ENCODE measurements around the gene PCDH12.

The PCDH12 gene

DNA sequence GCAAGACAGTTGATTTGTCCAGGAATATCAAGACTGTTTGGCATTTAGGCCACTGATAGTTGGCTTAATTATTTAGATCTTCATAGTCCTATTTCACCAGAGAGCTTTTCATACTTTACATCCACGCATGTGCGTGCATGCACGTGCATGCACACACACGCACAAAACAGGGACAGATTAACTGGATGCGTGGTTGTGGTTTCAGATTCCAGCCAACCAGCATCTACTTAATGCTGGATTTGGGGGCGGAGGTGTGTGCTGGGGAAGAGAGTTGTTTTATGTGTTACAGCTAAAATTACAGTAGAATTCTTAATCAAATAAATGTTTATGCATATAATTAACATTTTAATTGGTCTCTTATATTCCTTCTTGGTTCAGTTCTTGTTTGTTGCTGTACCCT lies 18.2 kb upstream of the PCDH12 start:
- no peak for ATAC-seq
- H3K27me3 Mint-ChIP-seq, result no peaks in the 10 kb centered on the region
- no peak overlapping the region for H3K27ac Mint-ChIP-seq
- H3K4me1 Mint-ChIP-seq, result no peaks in the 10 kb centered on the region
- H3K36me3 Mint-ChIP-seq, result peaks cover 56% of the 10 kb centered on the region
- H3K4me3 Mint-ChIP-seq, result no peak overlapping the region
- H3K9me3 Mint-ChIP-seq, result no peaks in the 10 kb centered on the region

DNA sequence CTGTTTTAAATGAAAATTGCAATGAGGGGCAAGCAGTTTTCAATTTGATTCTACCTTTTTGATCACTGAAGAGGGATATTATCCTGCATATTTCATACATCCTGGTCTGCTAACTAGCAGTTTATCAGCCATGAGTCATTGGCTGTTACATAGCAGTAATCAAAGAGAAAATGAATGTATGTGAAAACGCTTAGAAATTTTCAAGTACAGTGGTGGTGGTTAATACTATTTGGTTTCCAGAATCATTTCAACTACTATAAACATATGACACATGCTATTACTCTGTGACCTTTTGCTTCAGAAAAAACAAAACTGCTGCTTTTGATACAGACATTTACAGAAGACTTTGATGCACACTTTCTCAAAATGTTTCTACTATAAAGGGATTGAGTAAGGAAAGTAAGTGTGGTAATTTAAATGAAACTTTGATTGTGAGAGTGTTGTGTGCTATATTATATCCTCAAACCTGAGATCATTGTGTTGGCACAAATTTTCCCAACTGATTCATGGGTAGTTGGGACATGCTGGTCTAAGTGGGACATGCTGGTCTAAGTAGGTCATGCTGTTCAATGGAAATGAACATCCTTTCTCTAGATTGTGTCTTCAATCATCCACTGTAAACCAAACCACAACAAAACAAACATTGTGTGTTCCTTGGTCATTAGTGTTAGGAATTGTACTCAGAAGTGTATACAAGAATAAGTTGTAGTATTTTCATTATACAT lies 16.0 kb upstream of the PCDH12 start:
- Mint-ChIP-seq H3K36me3 (peaks cover 45% of the 10 kb centered on the region), H3K27ac (no peak overlapping the region), H3K4me3 (no peak overlapping the region), H3K27me3 (no peaks in the 10 kb centered on the region), H3K4me1 (peaks cover 16% of the 10 kb centered on the region), H3K9me3 (no peaks in the 10 kb centered on the region)
- no peak for ATAC-seq

DNA sequence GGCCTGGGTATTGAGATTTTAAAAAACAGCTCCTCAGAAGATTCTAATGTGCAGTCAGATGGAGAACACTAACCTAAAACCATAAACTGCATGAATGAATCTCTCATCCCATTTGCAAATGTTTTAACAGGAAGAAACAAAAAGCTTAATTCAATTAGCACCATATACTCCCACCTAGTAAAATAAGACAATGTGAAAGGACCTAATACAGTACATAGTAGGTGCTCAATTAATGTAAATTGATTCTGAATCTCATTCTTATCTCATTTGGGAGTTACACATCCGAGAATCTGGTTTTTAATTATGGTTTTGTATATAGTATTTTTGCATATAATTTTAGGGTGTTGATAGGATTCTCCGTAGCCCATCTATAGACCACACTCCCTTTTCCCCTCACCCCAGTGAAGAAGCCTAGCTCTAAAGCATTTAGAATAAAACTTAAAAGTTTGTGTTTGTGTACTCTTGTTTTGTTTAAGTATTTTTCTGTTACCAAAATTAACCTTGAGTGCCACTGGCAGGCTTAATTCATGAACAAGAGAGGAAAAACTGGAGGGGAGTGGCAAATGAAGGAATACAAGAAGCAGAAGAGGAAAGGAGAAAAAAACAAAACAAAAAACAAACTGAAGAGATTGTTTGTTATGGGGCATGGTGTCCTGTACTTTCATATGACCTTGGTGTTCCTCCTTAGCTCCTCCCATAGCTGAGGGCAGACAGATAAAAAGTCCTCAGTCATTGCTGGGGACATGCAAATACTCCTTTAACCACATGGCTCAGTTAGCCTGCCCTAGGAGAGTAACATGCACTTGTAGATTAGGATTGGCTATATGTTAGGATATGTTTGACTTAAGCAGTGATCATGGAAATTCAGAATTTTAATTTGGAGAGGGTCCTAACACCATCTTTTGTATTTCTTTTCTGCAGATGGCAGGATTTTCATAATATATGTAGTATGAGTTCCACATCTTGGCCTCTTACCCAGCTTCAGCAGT lies 12.1 kb upstream of the PCDH12 start:
- Mint-ChIP-seq H3K27ac (peak overlapping the region; percentile 92), H3K4me1 (peaks cover 40% of the 10 kb centered on the region), H3K27me3 (no peaks in the 10 kb centered on the region), H3K9me3 (no peaks in the 10 kb centered on the region), H3K4me3 (peak overlapping the region; percentile 86), H3K36me3 (peaks cover 26% of the 10 kb centered on the region)
- ATAC-seq, result peak; percentile 52

DNA sequence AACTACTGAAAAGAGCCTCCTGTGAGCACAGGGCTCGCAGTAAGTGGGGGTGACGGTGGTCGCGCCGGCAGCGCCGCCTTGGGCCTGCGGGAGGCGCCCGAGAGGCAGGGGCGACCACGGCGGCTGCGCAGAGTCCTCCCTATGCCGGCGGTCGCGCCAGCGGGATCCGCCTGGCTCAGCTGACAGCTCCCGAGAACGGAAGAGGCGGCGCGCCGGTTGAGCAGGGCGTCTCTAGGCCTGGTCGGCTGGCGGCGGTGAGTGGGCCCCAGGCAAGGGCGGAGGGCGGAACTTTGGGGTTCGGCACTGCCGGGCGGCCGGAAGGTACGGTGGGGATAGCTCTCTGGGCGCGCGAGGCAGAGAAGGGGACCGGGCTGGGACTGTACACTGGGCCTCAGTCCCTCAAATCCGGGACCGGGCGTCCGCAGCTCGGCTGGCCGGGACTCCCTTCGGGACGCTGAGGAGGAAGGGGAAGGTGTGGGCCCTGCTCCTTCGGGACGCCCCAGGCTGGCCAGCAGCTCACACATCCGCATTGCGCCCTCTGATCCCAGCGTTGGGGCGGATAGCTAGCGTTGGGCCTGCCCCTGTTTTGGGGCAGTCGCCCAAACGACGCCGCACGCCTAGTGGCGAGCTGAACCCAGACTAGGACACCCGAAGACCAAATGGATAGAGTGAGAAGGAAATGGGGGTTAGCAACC lies 11.1 kb upstream of the PCDH12 start, which contains the start of gene RNF14:
TSS of gene RNF14 (plus strand) at position 192 of the 695 bp plus-strand sequence. CDS start 4,484 bp downstream, outside the sequence.
- H3K27me3 Mint-ChIP-seq, result no peaks in the 10 kb centered on the region
- ATAC-seq, result peak; percentile 98
- peaks cover 16% of the 10 kb centered on the region for H3K36me3 Mint-ChIP-seq
- peaks cover 40% of the 10 kb centered on the region for H3K4me1 Mint-ChIP-seq
- H3K4me3 Mint-ChIP-seq, result peak within 1 kb of the TSS; percentile 86
- H3K9me3 Mint-ChIP-seq, result no peaks in the 10 kb centered on the region
- peak within 1 kb of the TSS; percentile 92 for H3K27ac Mint-ChIP-seq

DNA sequence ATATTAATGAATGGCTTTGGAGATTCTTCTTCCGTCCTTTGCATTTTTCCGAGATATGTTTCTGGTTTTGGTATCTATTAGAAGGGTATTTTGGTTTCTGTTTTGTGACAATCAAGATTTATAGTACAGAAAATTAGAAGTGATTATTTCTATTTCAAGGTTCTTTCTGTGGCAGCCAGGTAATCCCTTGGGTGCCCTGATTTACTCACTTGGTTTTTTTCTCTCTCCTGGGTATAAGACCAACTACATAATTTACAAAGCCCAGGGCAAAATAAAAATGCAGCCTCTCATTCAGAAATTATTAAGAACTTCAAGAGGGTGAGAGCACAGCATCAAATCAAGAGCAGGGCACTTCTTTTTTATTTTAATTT lies 8.9 kb upstream of the PCDH12 start:
- Mint-ChIP-seq H3K27me3 (no peaks in the 10 kb centered on the region), H3K36me3 (peaks cover 6% of the 10 kb centered on the region), H3K4me1 (peaks cover 40% of the 10 kb centered on the region), H3K4me3 (peak overlapping the region; percentile 19), H3K9me3 (no peaks in the 10 kb centered on the region), H3K27ac (peak overlapping the region; percentile 92)
- ATAC-seq, result no peak

DNA sequence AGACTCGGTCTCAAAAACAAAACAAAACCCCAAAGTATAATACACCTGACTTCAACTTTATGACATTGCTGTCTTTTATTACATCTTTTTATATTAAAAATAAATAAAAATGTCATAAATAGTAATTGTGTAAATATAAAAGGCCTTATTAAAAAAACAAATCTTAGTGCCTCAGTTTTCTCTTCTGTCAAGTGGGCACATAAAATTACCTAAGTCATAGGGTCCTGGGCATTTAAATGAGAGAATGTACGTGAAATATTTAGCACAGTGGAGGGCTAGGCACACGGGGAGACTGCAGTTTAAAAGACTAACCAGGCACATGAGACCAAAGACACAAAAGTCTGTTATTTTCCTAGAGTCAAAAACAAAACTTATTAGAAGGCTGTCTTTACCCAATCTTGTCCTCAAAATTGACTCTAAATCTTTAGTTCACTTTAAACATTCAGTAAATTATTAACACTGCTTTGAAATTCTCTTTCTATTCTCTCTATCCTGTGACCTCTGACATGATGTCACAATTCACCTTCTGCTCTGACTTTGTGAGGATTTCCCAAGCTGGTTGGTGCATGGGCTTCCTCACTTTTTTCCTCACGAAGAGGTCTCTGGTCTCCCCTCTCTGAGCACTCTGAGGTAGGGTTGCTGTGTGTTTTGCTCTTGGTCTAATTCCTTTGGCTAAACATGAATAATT lies 8.4 kb upstream of the PCDH12 start:
- peaks cover 40% of the 10 kb centered on the region for H3K4me1 Mint-ChIP-seq
- no peaks in the 10 kb centered on the region for H3K27me3 Mint-ChIP-seq
- H3K9me3 Mint-ChIP-seq, result no peaks in the 10 kb centered on the region
- peak overlapping the region; percentile 92 for H3K27ac Mint-ChIP-seq
- ATAC-seq, result no peak
- peaks cover 2% of the 10 kb centered on the region for H3K36me3 Mint-ChIP-seq
- H3K4me3 Mint-ChIP-seq, result peak overlapping the region; percentile 19

DNA sequence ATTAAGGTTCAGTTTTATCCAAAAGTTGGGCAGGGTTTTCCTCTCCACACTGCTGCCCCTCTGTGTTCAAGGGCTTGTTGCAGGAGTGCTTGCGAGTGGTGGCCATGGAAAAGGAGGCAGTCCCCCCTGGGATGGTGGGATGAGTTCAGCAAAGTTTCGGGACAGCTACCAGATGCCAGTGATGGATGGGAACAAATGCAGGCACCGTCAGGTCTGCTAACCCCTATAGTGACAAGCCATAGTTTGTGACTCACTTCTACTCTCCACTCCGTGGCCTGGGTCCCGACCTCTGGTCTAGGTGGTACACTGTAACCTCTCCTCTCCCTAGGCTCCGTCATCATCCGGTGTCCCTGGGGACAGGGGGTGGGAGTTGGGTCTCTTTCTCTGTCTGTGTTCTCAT lies 7.1 kb upstream of the PCDH12 start:
- Mint-ChIP-seq H3K27me3 (no peaks in the 10 kb centered on the region), H3K9me3 (no peaks in the 10 kb centered on the region), H3K27ac (no peak overlapping the region), H3K36me3 (no peaks in the 10 kb centered on the region), H3K4me1 (peaks cover 46% of the 10 kb centered on the region), H3K4me3 (no peak overlapping the region)
- no peak for ATAC-seq

DNA sequence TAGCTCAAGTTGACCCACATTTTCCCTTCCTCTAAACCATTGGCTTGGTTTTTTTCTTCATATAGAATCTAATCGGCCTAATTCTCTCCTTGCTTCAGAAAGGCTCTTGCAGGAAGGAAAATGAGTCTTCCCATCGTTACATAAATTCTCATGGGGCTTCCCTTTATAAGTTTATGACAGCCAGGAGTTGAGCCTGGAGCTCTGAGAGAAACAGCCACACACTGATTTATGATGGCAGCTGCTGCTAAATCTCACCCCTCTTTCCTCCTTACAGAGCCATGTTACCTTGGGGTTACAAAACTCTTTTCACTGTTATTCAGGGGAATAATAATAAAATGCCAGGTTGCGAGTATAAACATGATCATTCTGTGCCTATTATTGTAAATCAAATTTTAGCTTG lies 5.7 kb upstream of the PCDH12 start:
- Mint-ChIP-seq H3K36me3 (no peaks in the 10 kb centered on the region), H3K4me3 (no peak overlapping the region), H3K4me1 (peaks cover 40% of the 10 kb centered on the region), H3K9me3 (no peaks in the 10 kb centered on the region), H3K27me3 (peaks cover 9% of the 10 kb centered on the region), H3K27ac (no peak overlapping the region)
- no peak for ATAC-seq

DNA sequence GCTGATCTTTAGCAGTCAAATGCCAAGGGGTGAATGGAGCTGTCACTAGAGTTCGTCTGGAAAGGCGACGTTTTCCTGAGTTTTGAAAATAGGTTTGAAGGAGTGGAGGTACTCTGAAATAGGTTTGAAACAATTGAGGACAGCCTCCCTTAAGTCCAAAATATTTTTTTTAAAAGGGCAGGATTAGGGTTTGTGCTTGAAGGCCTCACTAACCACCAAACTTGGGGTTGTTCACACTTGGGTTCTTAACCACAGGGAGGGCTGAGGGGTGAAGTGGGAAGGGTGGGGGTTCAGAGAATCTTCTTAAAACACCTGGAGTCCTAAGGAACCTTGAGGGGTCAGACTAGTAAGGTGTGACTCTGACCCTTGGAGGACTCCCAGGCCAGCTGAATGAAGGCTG lies 3.5 kb upstream of the PCDH12 start:
- no peaks in the 10 kb centered on the region for H3K9me3 Mint-ChIP-seq
- no peak overlapping the region for H3K4me3 Mint-ChIP-seq
- no peak overlapping the region for H3K27ac Mint-ChIP-seq
- H3K36me3 Mint-ChIP-seq, result no peaks in the 10 kb centered on the region
- ATAC-seq, result no peak
- peaks cover 30% of the 10 kb centered on the region for H3K4me1 Mint-ChIP-seq
- H3K27me3 Mint-ChIP-seq, result peaks cover 9% of the 10 kb centered on the region

DNA sequence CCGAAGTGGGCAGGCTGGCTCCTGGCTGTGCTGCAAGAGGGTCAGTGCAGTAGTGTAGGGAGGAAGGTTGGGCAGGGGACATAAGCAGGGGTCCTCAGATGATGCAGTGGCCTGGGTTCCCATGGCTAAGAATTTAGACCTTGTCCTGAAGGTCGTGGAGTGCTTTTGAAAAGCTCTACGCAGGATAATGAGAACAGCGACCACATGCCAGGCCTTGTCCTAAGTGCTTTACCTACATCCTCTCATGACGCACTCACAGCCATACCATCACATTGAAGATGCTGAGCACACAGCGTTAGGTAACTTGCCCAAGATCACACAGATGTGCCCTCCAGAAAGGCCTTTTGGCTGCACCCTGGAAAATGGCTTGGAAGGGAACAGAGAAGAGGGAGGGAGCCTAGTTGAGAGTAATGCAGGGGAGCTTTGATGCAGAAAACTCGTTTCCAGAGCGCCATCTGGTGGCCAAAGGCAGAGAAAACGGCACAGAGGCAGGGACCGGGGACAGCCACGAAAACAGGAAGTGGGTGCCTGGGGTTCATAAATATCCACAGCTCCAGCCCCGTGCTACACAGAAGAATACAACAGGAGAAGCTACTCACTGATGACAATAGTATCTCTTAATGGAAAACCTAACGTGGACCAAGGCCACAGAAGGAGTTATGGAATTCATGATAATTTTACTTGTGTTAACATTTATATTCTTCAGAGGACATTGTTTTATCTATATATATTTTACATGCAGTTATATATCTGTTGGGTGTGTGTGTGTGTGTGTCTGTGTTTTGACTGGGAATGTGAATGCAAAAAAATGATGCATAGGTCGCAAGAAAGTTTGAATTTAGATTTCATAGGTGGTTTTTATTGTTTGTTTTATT lies 2.7 kb upstream of the PCDH12 start:
- H3K27me3 Mint-ChIP-seq, result peaks cover 9% of the 10 kb centered on the region
- peaks cover 29% of the 10 kb centered on the region for H3K4me1 Mint-ChIP-seq
- H3K9me3 Mint-ChIP-seq, result no peaks in the 10 kb centered on the region
- no peak overlapping the region for H3K4me3 Mint-ChIP-seq
- H3K36me3 Mint-ChIP-seq, result no peaks in the 10 kb centered on the region
- H3K27ac Mint-ChIP-seq, result peak overlapping the region; percentile 16
- peak; percentile 95 for ATAC-seq

DNA sequence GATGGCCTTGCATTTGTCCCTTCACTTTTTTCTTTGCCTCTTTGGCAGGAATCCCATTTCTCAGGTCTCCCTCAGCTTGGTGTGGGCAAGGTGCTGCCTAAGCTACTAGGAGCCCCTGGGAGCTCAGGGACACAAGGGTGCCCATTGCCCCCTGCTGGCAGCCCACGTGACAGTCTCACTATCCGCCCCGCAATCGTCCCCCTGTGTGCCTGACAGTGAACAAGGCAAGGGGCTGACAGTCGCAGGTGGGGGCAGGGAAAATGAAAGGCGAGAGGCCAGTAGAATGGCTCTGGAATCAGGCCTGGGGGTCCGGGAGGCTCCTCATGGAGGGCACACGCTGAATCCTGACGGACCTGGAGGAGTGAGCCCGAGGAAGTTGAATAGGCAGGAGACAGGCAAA lies 2.0 kb upstream of the PCDH12 start:
- Mint-ChIP-seq H3K4me1 (peaks cover 29% of the 10 kb centered on the region), H3K4me3 (no peak overlapping the region), H3K9me3 (no peaks in the 10 kb centered on the region), H3K27me3 (peaks cover 9% of the 10 kb centered on the region), H3K27ac (no peak overlapping the region), H3K36me3 (no peaks in the 10 kb centered on the region)
- no peak for ATAC-seq

DNA sequence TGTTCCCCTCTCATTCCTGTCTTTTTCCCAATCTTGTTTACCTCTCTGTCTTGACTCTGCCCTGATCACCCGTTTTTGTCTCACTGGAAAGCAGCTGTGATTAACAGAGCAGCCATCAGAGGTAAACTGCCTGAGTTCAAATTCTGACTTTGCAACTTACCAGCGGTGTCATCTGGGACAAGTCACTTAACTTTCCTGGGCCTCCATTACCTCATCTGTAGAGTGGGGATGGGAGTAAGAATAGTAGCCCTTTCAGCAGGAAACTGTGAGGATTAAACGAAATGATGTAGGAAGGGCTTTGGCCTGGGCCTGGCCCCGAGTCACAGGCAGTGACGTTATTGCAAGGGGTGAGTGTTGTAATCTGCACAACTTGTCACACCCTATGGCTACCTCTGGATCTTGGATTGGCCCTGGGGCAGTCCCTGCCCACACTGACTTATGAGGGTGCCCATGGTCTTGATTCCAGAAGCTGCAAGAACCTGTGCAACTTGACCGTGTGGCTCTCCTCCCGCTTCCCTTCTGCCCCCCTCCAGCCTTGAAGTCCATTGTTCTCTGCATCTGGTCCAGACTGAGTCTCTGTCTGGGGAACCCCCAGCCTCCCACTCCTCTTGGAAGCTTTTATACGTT lies 657 bp upstream of the PCDH12 start:
- Mint-ChIP-seq H3K27ac (no peak overlapping the region), H3K27me3 (peaks cover 9% of the 10 kb centered on the region), H3K4me1 (peaks cover 29% of the 10 kb centered on the region), H3K36me3 (no peaks in the 10 kb centered on the region), H3K4me3 (no peak overlapping the region), H3K9me3 (no peaks in the 10 kb centered on the region)
- ATAC-seq, result no peak

DNA sequence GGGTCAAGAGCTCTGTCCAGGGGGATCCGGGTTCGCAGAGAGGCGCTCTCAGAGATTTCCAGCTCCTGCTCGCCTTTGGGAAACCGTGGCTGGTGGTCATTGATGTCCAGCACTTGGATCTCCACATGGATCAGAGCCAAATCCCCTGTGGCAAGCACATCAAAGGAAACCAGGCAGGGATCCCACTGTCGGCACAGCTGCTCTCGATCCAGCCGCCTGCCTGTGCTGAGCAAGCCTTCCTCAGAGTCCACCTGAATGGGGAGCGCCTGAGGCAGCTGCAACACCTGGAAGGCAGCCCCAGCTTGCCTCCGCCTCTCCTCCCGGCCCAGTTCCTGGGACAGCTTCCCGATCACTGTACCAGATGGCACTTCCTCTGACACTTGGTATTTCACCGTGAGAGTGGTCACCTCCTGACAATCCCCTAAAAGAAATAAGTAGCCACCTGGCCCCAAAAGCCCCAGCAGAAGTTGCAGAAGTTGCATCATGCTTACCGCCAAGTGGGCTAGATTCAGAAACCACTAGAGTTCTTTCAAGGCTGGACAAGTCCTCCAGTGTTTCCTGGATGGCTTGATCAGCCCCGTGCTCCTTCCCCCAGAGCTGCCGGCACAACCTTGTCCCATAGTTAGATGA lies 520 bp downstream of the PCDH12 start:
- Mint-ChIP-seq H3K27me3 (peaks cover 9% of the 10 kb centered on the region), H3K27ac (no peak overlapping the region), H3K9me3 (no peaks in the 10 kb centered on the region), H3K36me3 (peaks cover 4% of the 10 kb centered on the region), H3K4me3 (no peak overlapping the region), H3K4me1 (peaks cover 29% of the 10 kb centered on the region)
- no peak for ATAC-seq
